HG02973 (cell line): ENCODE data around the gene IL23A.
A peak's percentile ranks its signal among the peaks of the same experiment; 100 is the strongest.
"Not testable (repeated sequence)": the region's sequence is repeated elsewhere in the genome, so short reads cannot be mapped to it uniquely, and the experiment has no call there.

Source experiments
- ATAC-seq: cut with Tn5 transposase; IDR thresholded peaks from one replicate; pipeline ENCODE4 v1.9.1; 2021; ENCODE audit warnings: moderate library complexity; ENCODE audit not compliant: unreplicated experiment

Gene IL23A

GRCh38 chr12:56338308-56339157, at the start of gene IL23A:
IL23A (plus strand) TSS chr12:56338884; CDS start chr12:56339045, 161 bp downstream.
- peak; percentile 34 for ATAC-seq

GRCh38 chr12:56293795-56294194, 44.9 kb upstream of the IL23A start:
- ATAC-seq, result no peak

GRCh38 chr12:56296295-56296694, 42.4 kb upstream of the IL23A start:
- no peak for ATAC-seq

GRCh38 chr12:56297400-56297799, 41.3 kb upstream of the IL23A start:
- ATAC-seq, result no peak

GRCh38 chr12:56298828-56299227, 39.9 kb upstream of the IL23A start:
- ATAC-seq, result no peak

- no peak for ATAC-seq
Measured at GRCh38 chr12:56299308-56299852, 39.3 kb upstream of the IL23A start.

GRCh38 chr12:56299853-56300643, 38.6 kb upstream of the IL23A start, which contains the start of gene CS:
CS (minus strand) TSS chr12:56300330; CDS start chr12:56300201, 129 bp downstream.
- peak; percentile 89 for ATAC-seq

- no peak for ATAC-seq
Measured at GRCh38 chr12:56300644-56301464, 37.8 kb upstream of the IL23A start.

GRCh38 chr12:56304276-56304675, 34.4 kb upstream of the IL23A start:
- no peak for ATAC-seq

GRCh38 chr12:56304872-56305590, 33.7 kb upstream of the IL23A start:
- ATAC-seq, result no peak

- no peak for ATAC-seq
Measured at GRCh38 chr12:56307221-56307965, 31.3 kb upstream of the IL23A start.

- ATAC-seq, result no peak
Measured at GRCh38 chr12:56308714-56309113, 30.0 kb upstream of the IL23A start.

- no peak for ATAC-seq
Measured at GRCh38 chr12:56311003-56311402, 27.7 kb upstream of the IL23A start.

GRCh38 chr12:56315249-56315621, 23.4 kb upstream of the IL23A start:
- no peak for ATAC-seq

GRCh38 chr12:56315622-56316473, 22.8 kb upstream of the IL23A start, which contains the start of gene CNPY2:
CNPY2 (minus strand) TSS chr12:56315988; CDS start chr12:56315217, 771 bp downstream.
- ATAC-seq, result peak; percentile 84

- no peak for ATAC-seq
Measured at GRCh38 chr12:56317675-56318074, 21.0 kb upstream of the IL23A start.

- no peak for ATAC-seq
Measured at GRCh38 chr12:56321027-56321426, 17.7 kb upstream of the IL23A start.

- not testable (repeated sequence) for ATAC-seq
Measured at GRCh38 chr12:56321610-56322009, 17.1 kb upstream of the IL23A start.
